GM03348 (cell line): ENCODE measurements around the gene ARFGEF3.

Experiments used
- DNase-seq: peaks from one replicate; pipeline ENCODE4 v3.0.0; 2012; ENCODE audit warnings: low spot score

Gene ARFGEF3

GRCh38 chr6:138307352-138307751 lies 145.6 kb downstream of the ARFGEF3 start:
- no peak for DNase-seq

- DNase-seq = peak; percentile 41
Observed at GRCh38 chr6:138307816-138308730, 146.3 kb downstream of the ARFGEF3 start.

GRCh38 chr6:138308731-138309110 lies 147.0 kb downstream of the ARFGEF3 start:
- no peak for DNase-seq

- DNase-seq = no peak
Observed at GRCh38 chr6:138309695-138310094, 148.0 kb downstream of the ARFGEF3 start.

- no peak for DNase-seq
Observed at GRCh38 chr6:138310294-138310693, 148.6 kb downstream of the ARFGEF3 start.

- DNase-seq = no peak
Observed at GRCh38 chr6:138310821-138311220, 149.1 kb downstream of the ARFGEF3 start.

GRCh38 chr6:138311268-138311667 lies 149.5 kb downstream of the ARFGEF3 start:
- DNase-seq = no peak

GRCh38 chr6:138318741-138319375 lies 157.1 kb downstream of the ARFGEF3 start:
- no peak for DNase-seq

- DNase-seq = no peak
Observed at GRCh38 chr6:138321934-138322333, 160.2 kb downstream of the ARFGEF3 start.

GRCh38 chr6:138323821-138324220 lies 162.1 kb downstream of the ARFGEF3 start:
- no peak for DNase-seq

GRCh38 chr6:138328210-138328609 lies 166.5 kb downstream of the ARFGEF3 start:
- DNase-seq = no peak

- DNase-seq = no peak
Observed at GRCh38 chr6:138330763-138331162, 169.0 kb downstream of the ARFGEF3 start.

GRCh38 chr6:138331444-138331843 lies 169.7 kb downstream of the ARFGEF3 start:
- DNase-seq = no peak

- DNase-seq = no peak
Observed at GRCh38 chr6:138331984-138332383, 170.2 kb downstream of the ARFGEF3 start.

- no peak for DNase-seq
Observed at GRCh38 chr6:138334000-138334399, 172.3 kb downstream of the ARFGEF3 start.

GRCh38 chr6:138334963-138335362 lies 173.2 kb downstream of the ARFGEF3 start:
- no peak for DNase-seq

- no peak for DNase-seq
Observed at GRCh38 chr6:138336221-138336620, 174.5 kb downstream of the ARFGEF3 start.

- DNase-seq = no peak
Observed at GRCh38 chr6:138337076-138337475, 175.3 kb downstream of the ARFGEF3 start.

- no peak for DNase-seq
Observed at GRCh38 chr6:138339024-138339423, 177.3 kb downstream of the ARFGEF3 start.

GRCh38 chr6:138341176-138341575 lies 179.4 kb downstream of the ARFGEF3 start:
- DNase-seq = no peak

GRCh38 chr6:138343112-138343511 lies 181.4 kb downstream of the ARFGEF3 start:
- DNase-seq = no peak

GRCh38 chr6:138345565-138346285 lies 184.0 kb downstream of the ARFGEF3 start:
- DNase-seq = no peak
